ENCODE measurements around the gene THSD7B. TPM values are rescaled to one million over a fixed set of nuclear protein-coding genes. Genes with fewer than 3 reads are reported as not detected.

Gene THSD7B
- total and polyA plus RNA-seq, 3 experiments from 2014 or later, result not detected

GRCh38 chr2:137173463-137173862 is 408.1 kb downstream of the THSD7B start:
- Histone ChIP-seq H3K27ac (ENCODE audit: low read depth, low read length) (no peak overlapping the region), H3K36me3 (ENCODE audit: insufficient read depth, low read length) (no peaks in the 10 kb centered on the region), H3K4me3 (ENCODE audit: low read length) (no peak overlapping the region), H3K9me3 (ENCODE audit: low read length) (no peaks in the 10 kb centered on the region), H3K27me3 (ENCODE audit: insufficient read depth, low read length, poor library complexity, severe bottlenecking) (no peaks in the 10 kb centered on the region), H3K4me1 (ENCODE audit: insufficient read depth, low read length) (no peaks in the 10 kb centered on the region)
- no peak overlapping the region for H3K27ac Mint-ChIP-seq
- ChIA-PET CTCF (no interaction called here), POLR2A (no interaction called here)
- DNase-seq, result no peak
- H3K36me3 Mint-ChIP-seq, result no peaks in the 10 kb centered on the region
- H3K4me1 Mint-ChIP-seq, result no peaks in the 10 kb centered on the region
- H3K9me3 Mint-ChIP-seq, result peaks cover 0 to 8% (median 0%) of the 10 kb centered on the region in 5 donors
- H3K27me3 Mint-ChIP-seq, result no peaks in the 10 kb centered on the region
- H3K4me3 Mint-ChIP-seq, result no peak overlapping the region

- POLR2A ChIA-PET, result no interaction called here
- Histone ChIP-seq H3K27ac (ENCODE audit: low read depth, low read length) (no peak overlapping the region), H3K4me3 (ENCODE audit: low read length) (no peak overlapping the region), H3K4me1 (ENCODE audit: insufficient read depth, low read length) (no peaks in the 10 kb centered on the region), H3K36me3 (ENCODE audit: insufficient read depth, low read length) (no peaks in the 10 kb centered on the region), H3K27me3 (ENCODE audit: insufficient read depth, low read length, poor library complexity, severe bottlenecking) (no peaks in the 10 kb centered on the region), H3K9me3 (ENCODE audit: low read length) (no peaks in the 10 kb centered on the region)
- no peaks in the 10 kb centered on the region for H3K4me1 Mint-ChIP-seq
- DNase-seq, result no peak
- no peak overlapping the region for H3K27ac Mint-ChIP-seq
- CTCF ChIA-PET, result no interaction called here
- peaks cover 0 to 8% (median 0%) of the 10 kb centered on the region in 5 donors for H3K9me3 Mint-ChIP-seq
- H3K4me3 Mint-ChIP-seq, result no peak overlapping the region
- H3K27me3 Mint-ChIP-seq, result no peaks in the 10 kb centered on the region
- no peaks in the 10 kb centered on the region for H3K36me3 Mint-ChIP-seq
Measured at GRCh38 chr2:137175246-137175645, 409.9 kb downstream of the THSD7B start.

- Histone ChIP-seq H3K4me3 (ENCODE audit: low read length) (no peak overlapping the region), H3K9me3 (ENCODE audit: low read length) (no peaks in the 10 kb centered on the region), H3K4me1 (ENCODE audit: insufficient read depth, low read length) (no peaks in the 10 kb centered on the region), H3K27ac (ENCODE audit: low read depth, low read length) (no peak overlapping the region), H3K36me3 (ENCODE audit: insufficient read depth, low read length) (no peaks in the 10 kb centered on the region), H3K27me3 (ENCODE audit: insufficient read depth, low read length, poor library complexity, severe bottlenecking) (no peaks in the 10 kb centered on the region)
- Mint-ChIP-seq H3K9me3 (peaks cover 0 to 8% (median 0%) of the 10 kb centered on the region in 5 donors), H3K4me3 (no peak overlapping the region), H3K27me3 (no peaks in the 10 kb centered on the region), H3K36me3 (no peaks in the 10 kb centered on the region), H3K27ac (no peak overlapping the region), H3K4me1 (no peaks in the 10 kb centered on the region)
- POLR2A ChIA-PET, result no interaction called here
- DNase-seq, result no peak
- CTCF ChIA-PET, result no interaction called here
Measured at GRCh38 chr2:137178951-137179377, 413.6 kb downstream of the THSD7B start.

- H3K4me1 Mint-ChIP-seq, result no peaks in the 10 kb centered on the region
- H3K9me3 Mint-ChIP-seq, result peaks cover 0 to 4% (median 0%) of the 10 kb centered on the region in 5 donors
- H3K36me3 Mint-ChIP-seq, result no peaks in the 10 kb centered on the region
- no peak overlapping the region for H3K4me3 ChIP-seq (ENCODE audit: low read length)
- H3K4me1 ChIP-seq (ENCODE audit: insufficient read depth, low read length), result no peaks in the 10 kb centered on the region
- no peaks in the 10 kb centered on the region for H3K27me3 ChIP-seq (ENCODE audit: insufficient read depth, low read length, poor library complexity, severe bottlenecking)
- CTCF ChIA-PET, result no interaction called here
- H3K36me3 ChIP-seq (ENCODE audit: insufficient read depth, low read length), result no peaks in the 10 kb centered on the region
- POLR2A ChIA-PET, result no interaction called here
- H3K4me3 Mint-ChIP-seq, result no peak overlapping the region
- H3K9me3 ChIP-seq (ENCODE audit: low read length), result no peaks in the 10 kb centered on the region
- DNase-seq, result no peak
- no peak overlapping the region for H3K27ac Mint-ChIP-seq
- H3K27me3 Mint-ChIP-seq, result no peaks in the 10 kb centered on the region
- H3K27ac ChIP-seq (ENCODE audit: low read depth, low read length), result no peak overlapping the region
Measured at GRCh38 chr2:137179542-137179941, 414.2 kb downstream of the THSD7B start.

GRCh38 chr2:137180012-137180411 is 414.7 kb downstream of the THSD7B start:
- ChIA-PET CTCF (no interaction called here), POLR2A (no interaction called here)
- Histone ChIP-seq H3K27me3 (ENCODE audit: insufficient read depth, low read length, poor library complexity, severe bottlenecking) (no peaks in the 10 kb centered on the region), H3K36me3 (ENCODE audit: insufficient read depth, low read length) (no peaks in the 10 kb centered on the region), H3K9me3 (ENCODE audit: low read length) (no peaks in the 10 kb centered on the region), H3K4me1 (ENCODE audit: insufficient read depth, low read length) (no peaks in the 10 kb centered on the region), H3K27ac (ENCODE audit: low read depth, low read length) (no peak overlapping the region), H3K4me3 (ENCODE audit: low read length) (no peak overlapping the region)
- H3K4me3 Mint-ChIP-seq, result no peak overlapping the region
- H3K4me1 Mint-ChIP-seq, result no peaks in the 10 kb centered on the region
- H3K27me3 Mint-ChIP-seq, result no peaks in the 10 kb centered on the region
- DNase-seq, result no peak
- H3K36me3 Mint-ChIP-seq, result no peaks in the 10 kb centered on the region
- no peak overlapping the region for H3K27ac Mint-ChIP-seq
- no peaks in the 10 kb centered on the region for H3K9me3 Mint-ChIP-seq

GRCh38 chr2:137181370-137181769 is 416.0 kb downstream of the THSD7B start:
- H3K9me3 Mint-ChIP-seq, result peaks cover 0 to 12% (median 3%) of the 10 kb centered on the region in 5 donors
- H3K36me3 ChIP-seq (ENCODE audit: insufficient read depth, low read length), result no peaks in the 10 kb centered on the region
- no peak overlapping the region for H3K4me3 ChIP-seq (ENCODE audit: low read length)
- H3K9me3 ChIP-seq (ENCODE audit: low read length), result no peaks in the 10 kb centered on the region
- H3K36me3 Mint-ChIP-seq, result no peaks in the 10 kb centered on the region
- H3K4me1 Mint-ChIP-seq, result no peaks in the 10 kb centered on the region
- no peaks in the 10 kb centered on the region for H3K27me3 ChIP-seq (ENCODE audit: insufficient read depth, low read length, poor library complexity, severe bottlenecking)
- ChIA-PET CTCF (no interaction called here), POLR2A (no interaction called here)
- no peaks in the 10 kb centered on the region for H3K27me3 Mint-ChIP-seq
- no peak overlapping the region for H3K27ac ChIP-seq (ENCODE audit: low read depth, low read length)
- no peak overlapping the region for H3K27ac Mint-ChIP-seq
- no peak for DNase-seq
- H3K4me1 ChIP-seq (ENCODE audit: insufficient read depth, low read length), result no peaks in the 10 kb centered on the region
- H3K4me3 Mint-ChIP-seq, result no peak overlapping the region

- Mint-ChIP-seq H3K27ac (no peak overlapping the region), H3K36me3 (no peaks in the 10 kb centered on the region), H3K27me3 (no peaks in the 10 kb centered on the region), H3K4me3 (no peak overlapping the region), H3K9me3 (peaks cover 0 to 13% (median 3%) of the 10 kb centered on the region in 5 donors), H3K4me1 (no peaks in the 10 kb centered on the region)
- no peak for DNase-seq
- ChIA-PET POLR2A (interaction anchor here (0.6 kb wide), 1 partner anchor 1004 kb away, joined by 3 read pairs; no protein-coding TSS in a partner anchor), CTCF (no interaction called here)
- no peaks in the 10 kb centered on the region for H3K27me3 ChIP-seq (ENCODE audit: insufficient read depth, low read length, poor library complexity, severe bottlenecking)
- H3K36me3 ChIP-seq (ENCODE audit: insufficient read depth, low read length), result no peaks in the 10 kb centered on the region
- H3K4me1 ChIP-seq (ENCODE audit: insufficient read depth, low read length), result no peaks in the 10 kb centered on the region
- no peak overlapping the region for H3K27ac ChIP-seq (ENCODE audit: low read depth, low read length)
- H3K4me3 ChIP-seq (ENCODE audit: low read length), result no peak overlapping the region
- H3K9me3 ChIP-seq (ENCODE audit: low read length), result no peaks in the 10 kb centered on the region
Measured at GRCh38 chr2:137182071-137182470, 416.7 kb downstream of the THSD7B start.

GRCh38 chr2:137183206-137183898 is 418.0 kb downstream of the THSD7B start:
- H3K4me1 Mint-ChIP-seq, result no peaks in the 10 kb centered on the region
- no peaks in the 10 kb centered on the region for H3K27me3 Mint-ChIP-seq
- H3K4me3 ChIP-seq (ENCODE audit: low read length), result no peak overlapping the region
- no peaks in the 10 kb centered on the region for H3K27me3 ChIP-seq (ENCODE audit: insufficient read depth, low read length, poor library complexity, severe bottlenecking)
- no peak overlapping the region for H3K4me3 Mint-ChIP-seq
- POLR2A ChIA-PET, result no interaction called here
- no peaks in the 10 kb centered on the region for H3K36me3 ChIP-seq (ENCODE audit: insufficient read depth, low read length)
- H3K9me3 ChIP-seq (ENCODE audit: low read length), result no peaks in the 10 kb centered on the region
- DNase-seq, result no peak
- CTCF ChIA-PET, result no interaction called here
- peaks cover 0 to 13% (median 3%) of the 10 kb centered on the region in 5 donors for H3K9me3 Mint-ChIP-seq
- no peaks in the 10 kb centered on the region for H3K36me3 Mint-ChIP-seq
- no peak overlapping the region for H3K27ac Mint-ChIP-seq
- no peak overlapping the region for H3K27ac ChIP-seq (ENCODE audit: low read depth, low read length)
- no peaks in the 10 kb centered on the region for H3K4me1 ChIP-seq (ENCODE audit: insufficient read depth, low read length)
